Prostate gland (tissue), 2 donors: ENCODE data around the gene CCDC141. TPM values are rescaled to one million over a fixed set of nuclear protein-coding genes. Genes with fewer than 3 reads are reported as not detected.

Experiments used
- DNase-seq: peaks from one replicate; pipeline ENCODE4 v3.0.0-alpha.2; 2019; ENCODE audit warnings: low spot score
- H3K27ac ChIP-seq, 2 donors: fragments of 200-600 bp; sonication (generic); 2 replicates each; pipeline ENCODE4 v1.5.1; 2017 to 2019
- H3K27me3 ChIP-seq: fragments of 200-600 bp; sonication (generic); replicated peaks from 2 replicates; pipeline ENCODE4 v1.5.1; 2019; ENCODE audit not compliant: insufficient read depth
- H3K36me3 ChIP-seq, 2 donors: fragments of 200-600 bp; sonication (generic); 1 replicate in 1 of 2; 2 replicates in 1 of 2; pipeline versions ENCODE4 v1.5.1 to v1.8.1; 2017 to 2019
- H3K4me1 ChIP-seq: fragments of 200-600 bp; sonication (generic); replicated peaks from 2 replicates; pipeline ENCODE4 v1.5.1; 2019
- H3K4me3 ChIP-seq, 2 donors: fragments of 200-600 bp; sonication (generic); 2 replicates each; pipeline ENCODE4 v1.5.1; 2017 to 2019
- H3K9me3 ChIP-seq: fragments of 200-600 bp; sonication (generic); 2 replicates; pipeline ENCODE4 v1.5.1; 2017
- POLR2A ChIP-seq: fragments of 450-650 bp; IDR thresholded peaks from one replicate; pipeline ENCODE4 v1.6.1; 2016; ENCODE audit warnings: antibody characterized with exemption, mild to moderate bottlenecking
- POLR2AphosphoS5 ChIP-seq: sonication (generic); formaldehyde crosslinking; IDR thresholded peaks from one replicate; pipeline ENCODE4 v1.6.1; 2017; ENCODE audit warnings: antibody characterized with exemption
- WGBS: methylation state at CpG from one replicate; pipeline ENCODE4 v1.1.5; 2018; 5-methylcytosine and 5-hydroxymethylcytosine counted together
- intact Hi-C: fragments of 100-400 bp; cut with DNase I; formaldehyde crosslinking; loops from one replicate; pipeline ENCODE4 v1.14.2; 2022
- total RNA-seq, 2 donors: library from RNA; depleted of rRNA; stranded (reverse); fragments of >200 nt; gene quantifications; one replicate each; pipeline ENCODE4 v1.1.0, GENCODE V29; 2016
- TF ChIP-seq, protein P1 (sequence below), 4 experiments: fragments of 200-600 bp in 2 of 4; fragments of 450-650 bp in 2 of 4; sonication (generic) in 2 of 4; IDR thresholded peaks; 1 replicate in 3 of 4; 2 replicates in 1 of 4; pipeline ENCODE4 v1.5.1; 2016 to 2019; ENCODE audit warnings: antibody characterized with exemption in 4 of 4, mild to moderate bottlenecking in 2 of 4, moderate library complexity in 2 of 4

The CCDC141 gene
- total RNA-seq, 2 donors from 2014 or later = 0.32 to 8.6 TPM

DNA sequence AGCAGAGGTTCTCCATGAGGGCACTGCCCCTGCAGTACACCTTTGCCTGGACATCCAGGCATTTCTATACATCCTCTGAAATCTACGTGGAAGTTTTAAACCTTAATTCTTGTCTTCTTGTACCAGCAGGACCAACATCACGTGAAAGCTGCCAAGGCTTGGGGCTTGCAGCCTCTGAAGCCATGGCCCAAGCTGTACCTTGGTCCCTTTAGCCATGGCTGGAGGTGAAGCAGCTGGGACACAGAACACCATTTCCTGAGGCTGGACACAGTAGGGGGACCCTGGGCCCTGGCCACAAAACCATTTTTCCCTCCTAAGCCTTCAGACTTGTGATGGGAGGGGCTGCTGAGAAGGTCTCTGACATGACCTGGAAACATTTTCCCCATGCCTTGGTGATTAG, 32.8 kb upstream of the CCDC141 start:
- Histone ChIP-seq H3K4me3 (no peak overlapping the region), H3K27ac (no peak overlapping the region), H3K9me3 (no peaks in the 10 kb centered on the region), H3K4me1 (no peaks in the 10 kb centered on the region), H3K36me3 (no peaks in the 10 kb centered on the region), H3K27me3 (no peaks in the 10 kb centered on the region)
- WGBS = 73% methylated on average over 2 of the region's 2 CpGs
- intact Hi-C loops = no loop called here
- TF ChIP-seq, protein P1, sequence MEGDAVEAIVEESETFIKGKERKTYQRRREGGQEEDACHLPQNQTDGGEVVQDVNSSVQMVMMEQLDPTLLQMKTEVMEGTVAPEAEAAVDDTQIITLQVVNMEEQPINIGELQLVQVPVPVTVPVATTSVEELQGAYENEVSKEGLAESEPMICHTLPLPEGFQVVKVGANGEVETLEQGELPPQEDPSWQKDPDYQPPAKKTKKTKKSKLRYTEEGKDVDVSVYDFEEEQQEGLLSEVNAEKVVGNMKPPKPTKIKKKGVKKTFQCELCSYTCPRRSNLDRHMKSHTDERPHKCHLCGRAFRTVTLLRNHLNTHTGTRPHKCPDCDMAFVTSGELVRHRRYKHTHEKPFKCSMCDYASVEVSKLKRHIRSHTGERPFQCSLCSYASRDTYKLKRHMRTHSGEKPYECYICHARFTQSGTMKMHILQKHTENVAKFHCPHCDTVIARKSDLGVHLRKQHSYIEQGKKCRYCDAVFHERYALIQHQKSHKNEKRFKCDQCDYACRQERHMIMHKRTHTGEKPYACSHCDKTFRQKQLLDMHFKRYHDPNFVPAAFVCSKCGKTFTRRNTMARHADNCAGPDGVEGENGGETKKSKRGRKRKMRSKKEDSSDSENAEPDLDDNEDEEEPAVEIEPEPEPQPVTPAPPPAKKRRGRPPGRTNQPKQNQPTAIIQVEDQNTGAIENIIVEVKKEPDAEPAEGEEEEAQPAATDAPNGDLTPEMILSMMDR (IDR thresholded peaks at IDR 0.05) = no peak
- TF ChIP-seq POLR2A = no peak
- TF ChIP-seq POLR2AphosphoS5 = no peak
- DNase-seq = no peak

DNA sequence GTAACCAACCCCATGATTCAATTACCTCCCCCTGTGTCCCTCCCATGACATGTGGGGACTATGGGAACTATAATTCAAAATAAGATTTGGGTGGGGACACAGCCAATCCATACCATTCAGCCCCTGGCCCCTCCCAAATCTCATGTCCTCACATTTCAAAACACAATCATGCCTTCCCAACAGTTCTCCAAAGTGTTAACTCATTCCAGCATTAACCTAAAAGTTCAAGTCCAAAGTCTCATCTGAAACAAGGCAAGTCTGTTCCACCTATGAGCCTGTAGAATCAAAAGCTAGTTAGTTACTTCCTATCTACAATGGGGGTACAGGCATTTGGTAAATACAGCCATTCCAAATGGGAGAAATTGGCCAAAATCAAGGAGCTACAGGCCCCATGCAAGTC, 32.0 kb upstream of the CCDC141 start:
- no peaks in the 10 kb centered on the region for H3K9me3 ChIP-seq
- intact Hi-C loops = no loop called here

DNA sequence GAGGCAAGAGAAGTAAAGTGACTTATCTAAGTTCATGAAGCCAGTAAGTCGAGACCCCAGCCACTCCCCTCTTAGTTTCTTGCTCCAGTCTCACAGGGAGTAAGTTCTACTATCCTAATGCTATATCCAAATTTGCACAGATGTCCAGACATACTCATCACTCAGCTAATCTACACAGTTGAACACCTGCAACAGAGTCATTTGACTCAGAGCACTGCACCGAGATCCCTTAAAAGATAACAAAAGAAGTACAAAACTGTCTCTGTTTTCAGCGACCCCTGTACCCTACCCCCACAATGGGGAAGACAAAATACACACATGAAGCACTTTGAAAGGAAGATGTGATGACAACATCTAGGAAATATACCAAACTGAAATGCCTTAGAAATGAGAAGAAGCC, 22.6 kb upstream of the CCDC141 start:
- Histone ChIP-seq H3K36me3 (no peaks in the 10 kb centered on the region), H3K9me3 (no peaks in the 10 kb centered on the region), H3K27me3 (no peaks in the 10 kb centered on the region), H3K4me3 (no peak overlapping the region), H3K27ac (no peak overlapping the region), H3K4me1 (no peaks in the 10 kb centered on the region)
- no peak for DNase-seq
- TF ChIP-seq POLR2AphosphoS5 (no peak), POLR2A (no peak)
- TF ChIP-seq, protein P1 (IDR thresholded peaks at IDR 0.05) = no peak
- WGBS = 51% methylated on average over 3 of the region's 3 CpGs
- intact Hi-C loops = no loop called here

More for the DNA sequence above, 32.0 kb upstream of the CCDC141 start:
- Histone ChIP-seq H3K4me3 (no peak overlapping the region), H3K27ac (no peak overlapping the region), H3K36me3 (no peaks in the 10 kb centered on the region), H3K4me1 (no peaks in the 10 kb centered on the region), H3K27me3 (no peaks in the 10 kb centered on the region)
- TF ChIP-seq POLR2AphosphoS5 = no peak
- TF ChIP-seq, protein P1 (IDR thresholded peaks at IDR 0.05) = no peak
- no peak for TF ChIP-seq POLR2A
- DNase-seq = no peak

DNA sequence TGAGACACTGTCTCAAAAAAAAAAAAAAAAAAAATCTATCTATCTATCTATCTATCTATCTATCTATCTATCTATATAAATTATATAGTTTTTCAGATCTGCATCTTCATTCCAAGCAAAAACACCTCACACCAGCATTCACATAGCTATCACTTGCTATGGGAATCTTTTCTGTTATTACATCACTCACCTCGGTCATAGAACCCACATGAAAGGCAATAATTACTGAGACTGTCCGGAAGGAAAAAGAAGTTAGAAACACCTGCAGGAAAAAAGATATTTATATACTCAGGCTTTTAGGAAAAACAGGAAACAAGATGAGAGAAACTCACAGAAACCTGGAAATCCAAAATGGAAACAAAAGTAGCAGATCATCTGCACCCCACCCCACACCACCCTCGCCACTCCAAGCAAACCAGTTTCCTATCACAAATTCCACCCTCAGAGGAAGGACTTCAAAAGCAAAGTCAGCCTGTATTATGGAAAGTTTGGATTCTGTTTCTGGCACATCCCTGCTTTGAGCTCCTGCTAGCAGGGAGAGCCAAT, 21.9 kb upstream of the CCDC141 start:
- DNase-seq = no peak
- Histone ChIP-seq H3K27me3 (no peaks in the 10 kb centered on the region), H3K27ac (no peak overlapping the region), H3K36me3 (no peaks in the 10 kb centered on the region), H3K4me1 (no peaks in the 10 kb centered on the region), H3K9me3 (no peaks in the 10 kb centered on the region), H3K4me3 (no peak overlapping the region)
- TF ChIP-seq, protein P1 (IDR thresholded peaks at IDR 0.05) = no peak
- TF ChIP-seq POLR2AphosphoS5 (no peak), POLR2A (no peak)
- WGBS = 63% methylated on average over 3 of the region's 3 CpGs
- intact Hi-C loops = no loop called here

DNA sequence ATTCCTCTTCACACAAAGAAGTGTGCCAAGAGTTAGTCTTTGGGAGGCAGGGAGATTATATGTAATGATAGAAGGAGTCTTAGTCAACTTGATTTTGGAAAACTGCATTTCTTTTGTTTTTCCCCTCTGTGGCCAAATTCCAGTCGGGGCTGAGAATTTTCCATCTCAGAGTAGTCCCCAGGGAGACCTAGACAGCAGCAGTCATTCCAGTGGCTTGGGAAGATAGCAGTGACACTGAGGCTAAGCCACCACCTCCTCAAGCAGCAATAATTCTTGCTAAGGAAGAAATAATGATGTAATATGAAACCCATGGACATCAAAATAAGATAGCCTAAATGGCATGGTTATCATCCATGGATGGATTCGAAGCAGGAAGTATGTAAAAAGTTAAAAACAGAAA, 21.0 kb upstream of the CCDC141 start:
- no peak for DNase-seq
- 69% methylated on average over 2 of the region's 2 CpGs for WGBS
- Histone ChIP-seq H3K9me3 (no peaks in the 10 kb centered on the region), H3K27ac (no peak overlapping the region), H3K4me1 (no peaks in the 10 kb centered on the region), H3K4me3 (no peak overlapping the region), H3K36me3 (no peaks in the 10 kb centered on the region), H3K27me3 (no peaks in the 10 kb centered on the region)
- intact Hi-C loops = no loop called here
- TF ChIP-seq POLR2AphosphoS5 (no peak), POLR2A (no peak)
- TF ChIP-seq, protein P1 (IDR thresholded peaks at IDR 0.05) = no peak
